HepG2 (cell line): ENCODE data around the gene COQ5.

ENCODE experiments used
- EZH2 ChIP-seq: conservative IDR thresholded peaks from 2 replicates; pipeline ENCODE4 v1.6.1; 2012; ENCODE audit warnings: mild to moderate bottlenecking, low read depth, low read length, moderate library complexity
- JUNB ChIP-seq: sonication (generic); formaldehyde crosslinking; IDR thresholded peaks from 2 replicates; pipeline ENCODE4 v1.8.0; 2022; ENCODE audit warnings: missing genetic modification reagents, mild to moderate bottlenecking, borderline replicate concordance

DNA sequence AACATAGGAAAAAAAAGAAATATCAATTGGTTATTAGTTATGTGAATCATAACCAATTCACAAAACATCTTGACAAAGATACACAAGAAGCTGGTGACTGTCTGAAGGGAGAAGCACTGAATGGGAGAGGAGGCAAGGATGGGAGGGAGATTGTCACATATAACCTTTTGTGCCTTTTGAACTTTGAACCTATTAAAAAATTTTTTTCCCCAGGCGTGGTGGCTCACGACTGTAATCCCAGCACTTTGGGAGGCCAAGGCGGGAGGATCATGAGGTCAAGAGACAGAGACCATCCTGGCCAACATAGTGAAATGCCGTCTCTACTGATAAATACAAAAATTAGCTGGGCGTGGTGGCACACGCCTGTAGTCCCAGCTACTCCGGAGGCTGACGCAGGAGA is 20.4 kb downstream of the COQ5 start:
- TF ChIP-seq EZH2 (no peak), JUNB (CRISPR knock-in tag) (no peak)
